ENCODE data around the gene ANKRD34B.

- TF ChIP-seq CTCF (CRISPR knock-in tag; IDR thresholded peaks at IDR 0.05) (no peak), MAZ (IDR thresholded peaks at IDR 0.05; ENCODE audit: borderline replicate concordance, low read depth, low read length) (no peak), MAZ (CRISPR knock-in tag; IDR thresholded peaks at IDR 0.05; ENCODE audit: low read depth) (no peak), ZNF280D (CRISPR knock-in tag; IDR thresholded peaks at IDR 0.05) (no peak), RELA (CRISPR knock-in tag; IDR thresholded peaks at IDR 0.05) (no peak), ELF1 (CRISPR knock-in tag; IDR thresholded peaks at IDR 0.05) (no peak), FOXM1 (CRISPR knock-in tag; IDR thresholded peaks at IDR 0.05) (no peak)
Observed at GRCh38 chr5:80619086-80619485, 49.0 kb upstream of the ANKRD34B start.
